HuH-7.5 (cell line): ENCODE results near the gene BTG2.
A peak's percentile ranks its signal among the peaks of the same experiment; 100 is the strongest.

Experiments used
- DNase-seq: peaks from one replicate; pipeline ENCODE4 v3.0.0; 2011; ENCODE audit warnings: low spot score

Gene BTG2

DNA sequence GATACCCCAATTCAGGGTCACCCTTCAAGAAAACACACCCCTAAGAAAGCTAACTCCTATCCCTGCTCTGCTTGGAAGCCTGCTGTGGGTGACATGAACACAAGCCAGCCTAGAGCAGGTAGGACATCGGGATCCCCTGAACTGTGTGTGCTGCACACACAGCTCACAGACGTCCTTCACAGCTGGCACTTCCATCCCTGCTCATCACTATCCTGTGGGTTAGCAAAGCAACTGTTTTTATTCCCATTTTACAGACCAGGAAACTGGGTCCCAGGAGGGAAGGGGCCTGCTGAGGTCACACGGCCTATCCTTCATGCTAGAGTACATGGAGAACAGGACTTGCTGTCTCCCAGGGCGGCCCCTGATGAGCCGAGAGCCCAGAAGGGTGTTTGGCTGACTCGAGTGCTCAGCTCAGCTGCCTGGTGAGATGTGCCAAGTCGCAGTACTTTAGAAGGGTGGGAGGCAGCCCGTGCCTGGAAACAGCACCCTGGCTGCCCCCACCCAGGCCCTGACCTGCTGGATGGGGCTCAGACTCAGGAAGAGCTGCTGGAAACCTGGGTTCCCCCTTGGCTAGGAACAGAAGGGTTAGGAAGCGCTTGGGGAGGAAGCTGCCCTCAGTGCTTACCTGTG, 28.3 kb upstream of the BTG2 start:
- no peak for DNase-seq

DNA sequence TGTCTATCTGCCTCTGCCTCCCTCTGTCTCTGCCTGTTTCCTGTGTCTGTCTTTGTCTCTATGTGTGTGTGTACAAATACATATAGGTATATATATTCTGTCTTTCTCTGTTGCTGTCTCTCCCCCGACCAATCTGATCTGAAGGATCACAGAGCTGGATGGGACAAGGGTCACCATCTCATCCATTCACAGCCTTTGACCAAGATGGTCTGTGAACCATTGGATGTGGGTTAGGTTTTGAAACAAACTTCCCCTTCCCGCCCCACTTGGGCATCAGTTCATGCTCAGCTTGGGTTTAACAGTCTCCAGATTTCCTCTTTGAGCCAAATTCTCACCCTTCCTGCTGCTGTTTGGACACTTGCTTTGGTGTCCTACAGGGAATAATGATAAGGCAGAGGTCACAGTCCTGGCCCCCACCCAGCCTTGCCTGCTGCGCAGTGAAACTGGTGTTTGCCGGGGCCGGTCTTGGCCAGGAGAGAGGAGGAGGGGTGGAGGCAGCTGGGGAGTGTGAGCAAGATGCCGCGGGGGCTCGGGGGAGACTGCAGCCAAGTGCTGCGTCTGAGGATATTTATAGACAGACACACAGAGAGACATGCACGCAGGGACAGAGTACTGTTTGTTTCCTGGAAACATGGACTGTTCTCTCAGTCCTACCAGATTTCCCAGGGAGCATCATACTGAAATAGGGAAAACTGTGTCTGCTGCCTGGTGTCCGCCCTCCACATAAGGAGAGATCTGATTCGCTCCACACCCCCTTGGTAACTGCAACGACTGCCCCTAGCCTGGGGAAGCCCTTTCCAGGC, 27.0 kb upstream of the BTG2 start:
- DNase-seq = no peak

GRCh38 chr1:203278885-203279406, 26.4 kb upstream of the BTG2 start:
- DNase-seq = no peak

DNA sequence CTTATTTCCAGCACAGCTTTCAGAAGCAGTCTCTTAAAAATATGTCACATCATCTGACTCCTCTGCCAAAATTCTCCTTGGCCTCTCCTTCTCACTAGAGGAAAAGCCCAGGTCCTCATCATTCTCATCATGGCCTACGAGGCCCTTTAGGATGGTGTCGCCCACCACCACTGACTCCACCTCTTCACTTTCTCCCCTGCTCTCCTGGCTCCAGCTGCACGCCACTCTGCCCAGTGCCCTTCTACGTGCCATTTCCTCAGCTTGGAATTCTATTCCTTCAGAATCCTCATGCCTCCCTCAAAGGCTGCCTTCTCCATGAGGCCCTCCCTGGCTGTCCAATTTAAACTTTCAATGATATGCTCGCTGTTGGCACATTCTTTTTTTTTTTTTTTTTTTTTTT, 25.3 kb upstream of the BTG2 start:
- no peak for DNase-seq

DNA sequence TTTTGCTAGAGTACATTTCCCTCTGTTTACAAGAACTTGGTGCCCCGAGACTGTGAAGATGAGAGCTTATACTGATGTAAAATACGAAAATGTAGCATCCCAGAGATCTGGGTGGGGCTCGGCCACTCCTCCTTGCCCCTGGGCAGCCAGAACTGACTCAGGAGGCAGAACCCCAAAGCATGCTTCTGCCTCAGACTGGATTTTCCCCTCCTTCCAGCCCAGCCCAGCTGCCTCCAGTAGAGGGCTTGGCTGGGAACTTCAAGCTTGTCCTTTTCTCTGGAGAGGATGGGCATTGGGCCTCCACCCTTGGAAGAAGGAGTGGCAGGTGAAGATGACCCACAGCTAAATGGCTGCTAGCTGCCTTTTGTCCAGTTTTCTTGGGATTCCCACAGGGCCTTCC, 24.3 kb upstream of the BTG2 start:
- DNase-seq = no peak

GRCh38 chr1:203281851-203282661, 23.3 kb upstream of the BTG2 start:
- DNase-seq = peak; percentile 29

DNA sequence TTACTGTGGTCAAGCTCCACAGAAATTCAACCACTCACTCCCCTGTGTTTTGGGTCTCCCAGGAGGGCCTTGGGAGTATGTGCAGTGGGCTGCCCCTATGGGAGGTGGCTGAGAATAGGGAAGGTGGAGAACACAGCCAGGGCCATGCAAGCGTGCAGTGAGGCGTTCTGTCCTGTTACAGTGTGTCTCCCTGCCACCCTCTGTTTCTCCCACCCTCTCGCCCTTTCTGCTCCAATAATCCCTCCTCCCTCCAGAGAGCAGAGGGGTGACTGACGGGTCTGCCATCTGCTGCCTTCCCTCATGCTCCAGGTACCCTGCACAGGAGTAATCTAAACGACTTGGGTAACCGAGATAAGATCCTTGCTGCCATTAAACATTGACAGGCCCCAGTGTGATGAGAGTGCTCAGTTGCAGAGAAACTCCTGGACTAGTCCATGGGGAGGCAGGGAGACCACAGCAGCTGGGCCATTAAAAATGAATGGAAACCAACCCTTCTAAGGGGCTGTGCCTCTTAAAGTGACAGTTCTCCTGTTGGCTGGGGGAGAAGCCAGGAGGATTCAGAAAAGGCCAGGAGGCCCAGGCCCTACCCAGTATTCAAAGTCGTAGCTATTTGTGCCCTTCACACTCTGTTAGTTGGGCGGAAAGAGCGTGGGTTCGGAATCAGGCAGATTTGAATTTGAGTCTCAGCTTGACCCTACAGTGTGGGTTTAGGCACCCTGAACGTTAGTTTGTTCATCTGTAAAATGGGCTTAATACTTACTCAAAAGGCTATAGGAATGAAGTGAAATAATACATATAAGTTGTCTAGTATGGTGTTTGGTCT, 22.4 kb upstream of the BTG2 start:
- DNase-seq = no peak

DNA sequence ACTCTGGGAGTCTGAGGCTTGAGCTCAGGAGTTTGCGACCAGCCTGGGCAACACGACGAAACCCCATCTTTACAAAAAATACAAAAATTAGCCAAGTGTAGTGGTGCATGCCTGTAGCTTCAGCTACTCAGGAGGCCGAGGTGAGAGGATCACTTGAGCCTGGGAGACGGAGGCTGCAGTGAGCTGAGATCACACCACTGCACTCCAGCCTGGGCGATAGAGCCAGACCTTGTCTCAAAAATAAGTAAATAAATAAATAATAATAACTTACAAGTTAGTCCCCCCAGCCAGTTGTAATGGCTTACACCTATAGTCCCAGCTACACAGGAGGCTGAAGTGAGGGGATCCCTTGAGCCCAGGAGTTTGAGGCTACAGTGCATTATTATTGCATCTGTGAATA, 21.7 kb upstream of the BTG2 start:
- DNase-seq = no peak

DNA sequence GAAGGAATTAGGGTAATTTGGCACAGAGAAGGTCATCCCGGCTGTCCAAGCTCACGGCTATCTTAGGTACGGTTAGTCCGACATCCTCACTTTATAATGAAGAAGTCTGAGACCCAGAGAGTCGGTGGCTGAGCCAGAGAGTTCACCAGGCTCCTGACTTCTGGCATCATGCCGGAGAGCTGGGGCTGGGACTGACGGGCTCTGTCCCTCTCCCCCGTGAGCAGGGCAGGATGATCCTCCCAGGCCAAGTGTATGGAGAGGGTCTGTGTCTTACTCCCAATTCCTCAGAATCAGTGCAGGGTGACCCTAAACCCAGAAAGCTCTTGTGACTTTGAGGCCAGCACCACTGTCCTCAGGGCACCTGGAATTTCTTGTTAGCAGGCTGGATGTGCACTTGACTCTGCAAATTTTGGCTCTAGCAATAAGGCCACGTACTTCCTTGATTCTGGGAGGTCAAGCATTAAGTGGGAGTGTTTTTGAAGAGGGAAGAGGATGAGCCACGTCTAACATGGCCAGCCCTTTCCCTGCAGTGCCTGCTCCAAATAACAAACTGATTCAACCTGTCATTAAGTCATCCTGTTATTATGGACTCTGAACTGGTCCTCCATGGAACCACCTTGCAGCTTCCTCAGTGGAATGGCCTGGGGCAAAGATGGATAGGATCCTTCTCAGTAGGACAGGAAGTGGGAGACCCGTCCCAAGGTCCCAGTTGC, 20.8 kb upstream of the BTG2 start:
- DNase-seq = no peak

DNA sequence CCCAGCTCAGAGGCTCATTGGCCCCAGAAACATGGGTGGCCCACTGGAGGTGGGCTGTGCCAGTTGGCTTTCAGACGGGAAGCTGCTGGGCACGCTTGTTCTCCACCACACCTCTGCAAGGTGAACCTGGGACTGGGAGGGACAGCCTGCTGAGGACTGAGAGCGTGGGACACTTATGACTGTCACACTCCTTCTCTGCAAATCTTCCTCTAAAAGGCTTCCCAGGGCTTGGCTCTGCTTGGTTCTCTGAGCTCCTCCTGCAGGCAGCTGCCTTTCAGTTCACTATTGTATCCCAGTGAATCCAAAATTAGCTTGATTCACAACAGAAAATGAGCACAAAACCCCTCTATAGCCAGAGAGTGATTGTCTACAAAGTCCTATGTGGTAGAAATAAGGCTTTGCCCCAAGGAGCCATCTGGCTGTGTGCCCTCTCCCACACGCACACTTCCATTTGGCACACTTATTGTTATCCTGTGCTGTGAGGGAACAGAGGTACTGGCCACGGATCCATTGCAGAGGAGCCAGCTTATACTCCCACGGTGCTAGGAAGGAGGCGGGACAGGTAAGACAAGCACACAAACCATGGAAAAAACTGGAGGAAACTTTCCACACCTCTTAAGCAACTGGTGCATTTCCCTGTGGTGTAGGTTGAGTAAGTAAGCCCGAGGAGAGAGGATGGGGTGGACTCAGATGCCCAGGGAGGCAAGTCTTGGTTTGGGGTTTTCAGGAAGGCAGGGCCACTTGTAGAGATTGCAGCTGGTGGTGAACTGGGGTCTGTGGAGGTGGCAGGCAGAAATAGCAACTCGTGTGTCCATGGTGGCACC, 18.9 kb upstream of the BTG2 start:
- no peak for DNase-seq

- peak; percentile 31 for DNase-seq
Measured at GRCh38 chr1:203287109-203287893, 18.0 kb upstream of the BTG2 start.

DNA sequence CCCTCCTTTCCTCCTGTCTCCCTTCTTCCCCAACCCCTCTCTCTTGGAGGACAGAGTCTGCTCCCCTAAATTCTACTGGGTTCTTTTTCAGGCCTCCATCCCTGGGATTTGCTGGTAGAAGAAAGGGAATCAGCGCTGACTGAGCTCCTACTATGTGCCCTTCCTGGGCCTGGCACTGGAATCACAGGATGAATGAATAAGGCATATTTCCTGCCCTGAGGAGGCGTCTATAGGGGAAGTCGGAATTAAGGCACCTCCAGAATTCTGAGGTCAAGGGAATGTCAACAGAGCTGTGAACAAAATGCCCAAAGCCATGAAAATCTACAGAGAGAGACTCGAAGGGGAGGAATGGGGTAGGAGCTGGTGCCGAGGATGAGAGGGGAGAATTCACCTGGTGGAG, 17.4 kb upstream of the BTG2 start:
- no peak for DNase-seq

DNA sequence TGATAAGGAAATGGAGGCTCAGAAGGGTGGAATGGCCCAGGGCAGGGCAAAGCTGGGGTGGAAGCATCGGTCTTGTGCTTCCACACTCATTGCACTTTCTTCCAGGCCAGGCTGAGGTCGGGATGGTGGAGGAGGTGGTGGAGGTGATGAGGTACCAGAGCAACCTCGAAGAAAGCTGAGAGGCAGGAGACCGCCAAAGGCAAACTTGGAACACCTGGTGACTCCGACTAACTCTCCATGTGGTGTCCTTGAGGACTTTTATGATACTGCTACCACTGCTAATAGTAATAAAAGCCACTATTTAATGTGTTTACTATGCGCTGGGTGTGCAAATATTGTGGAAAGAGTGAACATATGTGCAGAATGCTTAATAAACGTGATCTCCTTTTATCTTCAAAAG, 16.9 kb upstream of the BTG2 start:
- no peak for DNase-seq

DNA sequence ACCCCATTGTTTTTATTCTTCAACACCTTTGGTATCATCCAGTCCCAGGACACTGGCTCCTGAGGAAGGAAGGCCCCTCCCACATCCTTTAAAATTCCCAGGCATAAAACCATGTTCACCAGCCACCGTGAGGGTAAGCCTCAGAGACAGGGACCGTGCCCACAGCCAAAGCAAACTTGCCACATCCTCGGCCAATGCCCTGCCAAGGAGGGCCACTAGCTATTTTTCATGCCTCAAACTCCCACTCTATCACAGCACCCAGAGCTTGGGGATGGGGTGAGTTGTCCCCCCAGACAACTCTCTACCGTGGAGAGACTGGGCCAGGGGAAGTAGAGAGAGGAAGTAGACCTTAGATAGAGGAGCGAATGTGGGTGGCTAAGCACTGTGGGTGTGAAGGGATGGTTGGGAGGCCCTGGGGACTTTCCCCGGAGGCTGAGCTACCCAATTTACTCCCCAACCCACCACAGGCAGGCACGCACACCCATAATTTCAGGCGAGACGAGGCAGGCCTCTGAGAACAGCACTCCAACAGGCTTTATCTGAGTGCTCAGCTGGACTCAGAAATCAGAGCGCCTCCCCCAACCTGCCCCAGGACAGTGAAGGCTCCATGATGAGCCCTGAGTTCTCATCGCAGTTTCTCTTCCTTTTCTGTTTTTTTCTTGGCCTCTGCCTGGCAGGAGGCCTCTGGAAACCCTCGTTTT, 15.9 kb upstream of the BTG2 start:
- DNase-seq = no peak

DNA sequence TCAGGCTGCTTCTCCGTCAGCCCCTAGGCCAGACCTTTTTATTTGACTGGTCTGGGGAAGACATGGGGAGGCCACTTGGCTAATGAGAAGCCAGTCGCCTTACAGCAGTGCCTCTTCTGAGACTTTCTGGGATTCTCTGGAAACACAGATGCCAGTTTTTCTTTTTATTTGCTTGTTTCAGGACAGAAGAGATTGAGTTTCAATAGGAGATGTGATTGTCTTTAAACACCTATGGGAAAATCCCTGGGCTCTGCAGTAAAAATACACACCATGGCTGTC, 15.4 kb upstream of the BTG2 start:
- DNase-seq = no peak

GRCh38 chr1:203290261-203291089, 14.8 kb upstream of the BTG2 start:
- DNase-seq = peak; percentile 72

DNA sequence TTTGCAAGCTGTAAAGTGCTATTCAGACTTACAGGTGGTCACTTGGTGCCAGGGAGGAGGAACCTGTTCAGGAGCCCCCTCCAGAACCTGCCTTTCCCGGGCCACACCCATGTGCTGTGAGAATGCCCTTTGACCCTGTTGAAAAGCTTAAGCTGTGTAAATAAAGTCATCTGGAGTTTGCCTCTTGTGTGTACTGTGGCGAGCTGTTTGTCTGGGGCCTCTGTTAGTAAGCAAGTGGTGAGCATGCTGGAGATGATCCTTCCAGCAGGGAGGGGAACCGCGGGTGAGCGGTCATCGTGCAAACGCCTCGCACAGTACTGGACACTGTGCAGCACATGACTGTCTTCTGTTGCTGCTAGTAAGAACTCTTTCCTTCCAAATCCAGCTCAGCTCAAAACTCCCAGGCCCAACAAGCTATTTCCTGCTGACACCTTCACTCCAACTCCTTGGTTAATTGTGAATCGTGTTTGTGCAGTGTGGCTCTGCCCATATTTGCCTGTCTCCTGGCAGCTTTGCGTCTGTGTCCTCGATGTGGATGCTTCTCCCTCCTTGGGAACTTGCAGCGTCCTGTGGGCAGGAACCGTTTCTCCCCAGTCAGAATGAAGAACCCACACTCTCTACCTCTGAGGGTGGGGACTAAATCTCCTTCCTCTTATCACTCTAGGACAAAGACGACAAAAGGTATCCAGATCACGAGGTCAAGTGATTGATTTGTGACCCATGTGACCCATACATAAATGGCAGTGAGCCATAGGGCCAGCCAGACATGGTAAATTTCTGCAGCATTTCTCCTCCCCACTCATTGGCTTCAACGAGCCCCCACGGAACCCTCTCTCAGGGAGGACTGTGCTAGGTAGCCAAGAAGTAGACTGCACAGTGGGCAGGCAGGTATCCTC, 13.9 kb upstream of the BTG2 start:
- peak; percentile 70 for DNase-seq
